ENCODE measurements around the gene LSM10.

GRCh38 chr1:36408479-36408878 is 10.8 kb upstream of the LSM10 start:
- no peak for TF ChIP-seq CTCF (IDR thresholded peaks at IDR 0.05)
- TF ChIP-seq POLR2AphosphoS5 (IDR thresholded peaks at IDR 0.05), result no peak
- no peak for TF ChIP-seq POLR2A (IDR thresholded peaks at IDR 0.05)
- TF ChIP-seq EP300 (IDR thresholded peaks at IDR 0.05), result no peak

All from stomach (tissue), 4 donors.